HEK293 (cell line): ENCODE results near the gene TMEM45B.

ENCODE experiments used
- ATF2 ChIP-seq: fragments of 450-650 bp; formaldehyde crosslinking; IDR thresholded peaks from 2 replicates; pipeline ENCODE4 v1.5.1; 2016; ENCODE audit warnings: missing biosample characterization, missing genetic modification characterization, low read depth
- CTCF ChIP-seq: fragments of 450-650 bp; formaldehyde crosslinking; IDR thresholded peaks from 2 replicates; pipeline ENCODE4 v1.5.1; 2016; ENCODE audit warnings: missing biosample characterization, missing genetic modification characterization
- GLIS2 ChIP-seq: fragments of 450-650 bp; formaldehyde crosslinking; IDR thresholded peaks from 2 replicates; pipeline ENCODE4 v1.5.1; 2016; ENCODE audit warnings: missing biosample characterization, missing genetic modification characterization
- KLF1 ChIP-seq: fragments of 450-650 bp; formaldehyde crosslinking; IDR thresholded peaks from 2 replicates; pipeline ENCODE4 v1.5.1; 2016; ENCODE audit warnings: missing biosample characterization, missing genetic modification characterization
- ZBTB11 ChIP-seq: fragments of 450-650 bp; formaldehyde crosslinking; conservative IDR thresholded peaks from 2 replicates; pipeline ENCODE4 v1.5.1; 2016; ENCODE audit warnings: low read depth, missing biosample characterization, missing genetic modification characterization
- ZBTB20 ChIP-seq: fragments of 450-650 bp; formaldehyde crosslinking; IDR thresholded peaks from 2 replicates; pipeline ENCODE4 v1.5.1; 2016; ENCODE audit warnings: missing biosample characterization, missing genetic modification characterization
- ZFP37 ChIP-seq: fragments of 450-650 bp; formaldehyde crosslinking; IDR thresholded peaks from 2 replicates; pipeline ENCODE4 v1.5.1; 2016; ENCODE audit warnings: missing biosample characterization, missing genetic modification characterization
- ZNF138 ChIP-seq: fragments of 450-650 bp; formaldehyde crosslinking; IDR thresholded peaks from 2 replicates; pipeline ENCODE4 v1.5.1; 2016; ENCODE audit warnings: missing biosample characterization, missing genetic modification characterization, borderline replicate concordance
- ZNF274 ChIP-seq, 2 experiments: fragments of 200-500 bp in 1 of 2; fragments of 450-650 bp in 1 of 2; sonication (Bioruptor generic) in 1 of 2; formaldehyde crosslinking in 1 of 2; IDR thresholded peaks; 2 replicates each; pipeline versions ENCODE4 v1.5.1 to v1.6.1; 2014 to 2016; ENCODE audit warnings: borderline replicate concordance in 1 of 2, inconsistent platforms in 1 of 2, low read length in 1 of 2, missing biosample characterization in 1 of 2, missing genetic modification characterization in 1 of 2
- ZNF639 ChIP-seq: fragments of 450-650 bp; formaldehyde crosslinking; IDR thresholded peaks from 2 replicates; pipeline ENCODE4 v1.5.1; 2016; ENCODE audit warnings: missing biosample characterization, missing genetic modification characterization
- ZNF670 ChIP-seq: fragments of 450-650 bp; formaldehyde crosslinking; IDR thresholded peaks from 2 replicates; pipeline ENCODE4 v1.5.1; 2016; ENCODE audit warnings: missing biosample characterization, missing genetic modification characterization, low read depth
- ZSCAN23 ChIP-seq: fragments of 450-650 bp; formaldehyde crosslinking; IDR thresholded peaks from 2 replicates; pipeline ENCODE4 v1.5.1; 2016; ENCODE audit warnings: missing biosample characterization, missing genetic modification characterization
- ZSCAN30 ChIP-seq: fragments of 450-650 bp; IDR thresholded peaks from 2 replicates; pipeline ENCODE4 v1.5.1; 2018; ENCODE audit warnings: missing biosample characterization, mild to moderate bottlenecking, missing genetic modification characterization, moderate library complexity

- TF ChIP-seq CTCF (no peak), ZFP37 (no peak), ZBTB20 (tag by site-specific recombination) (no peak), ZNF138 (tag by site-specific recombination) (no peak), ZSCAN30 (tag by site-specific recombination) (no peak), ZBTB11 (no peak), ZNF639 (tag by site-specific recombination) (no peak), ATF2 (tag by site-specific recombination) (no peak), ZNF274 (IDR thresholded peaks at IDR 0.05; ENCODE audit: low read length) (no peak), ZNF274 (tag by site-specific recombination; IDR thresholded peaks at IDR 0.05; ENCODE audit: borderline replicate concordance) (no peak), KLF1 (tag by site-specific recombination) (no peak), ZNF670 (tag by site-specific recombination) (no peak), ZSCAN23 (tag by site-specific recombination) (no peak), GLIS2 (no peak)
Measured at GRCh38 chr11:129871914-129872313, 56.3 kb downstream of the TMEM45B start.
